Mammary epithelial cell (primary cell): Measurements from ENCODE around the gene RNASE13.

Source experiments
- EZH2 ChIP-seq: IDR thresholded peaks from 2 replicates; pipeline ENCODE4 v1.6.1; 2012; ENCODE audit warnings: low read length, inconsistent platforms, borderline replicate concordance
- TF ChIP-seq, protein P1 (sequence below), 2 donors: IDR thresholded peaks in 1 of 2; conservative IDR thresholded peaks in 1 of 2; 2 replicates each; pipeline ENCODE4 v1.5.1; 2011 to 2012; ENCODE audit warnings: inconsistent platforms in 2 of 2, low read length in 2 of 2, mild to moderate bottlenecking in 2 of 2, control low read depth in 1 of 2, low read depth in 1 of 2; ENCODE audit not compliant: insufficient read depth in 1 of 2; ENCODE audit errors: extremely low read depth in 1 of 2

DNA sequence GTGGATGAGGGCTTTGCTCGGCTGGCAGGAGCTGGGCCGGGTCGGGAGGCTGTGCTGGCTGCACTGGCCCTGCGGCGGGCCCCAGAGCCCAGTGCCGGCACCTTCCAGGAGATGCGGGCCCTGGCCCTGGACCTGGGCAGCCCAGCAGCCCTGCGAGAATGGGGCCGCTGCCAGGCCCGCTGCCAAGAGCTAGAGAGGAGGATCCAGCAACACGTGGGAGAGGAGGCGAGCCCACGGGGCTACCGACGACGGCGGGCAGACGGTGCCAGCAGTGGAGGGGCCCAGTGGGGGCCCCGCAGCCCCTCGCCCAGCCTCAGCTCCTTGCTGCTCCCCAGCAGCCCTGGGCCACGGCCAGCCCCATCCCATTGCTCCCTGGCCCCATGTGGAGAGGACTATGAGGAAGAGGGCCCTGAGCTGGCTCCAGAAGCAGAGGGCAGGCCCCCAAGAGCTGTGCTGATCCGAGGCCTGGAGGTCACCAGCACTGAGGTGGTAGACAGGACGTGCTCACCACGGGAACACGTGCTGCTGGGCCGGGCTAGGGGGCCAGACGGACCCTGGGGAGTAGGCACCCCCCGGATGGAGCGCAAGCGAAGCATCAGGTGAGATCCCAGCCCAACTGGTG lies 47.0 kb upstream of the RNASE13 start:
- TF ChIP-seq, protein P1, sequence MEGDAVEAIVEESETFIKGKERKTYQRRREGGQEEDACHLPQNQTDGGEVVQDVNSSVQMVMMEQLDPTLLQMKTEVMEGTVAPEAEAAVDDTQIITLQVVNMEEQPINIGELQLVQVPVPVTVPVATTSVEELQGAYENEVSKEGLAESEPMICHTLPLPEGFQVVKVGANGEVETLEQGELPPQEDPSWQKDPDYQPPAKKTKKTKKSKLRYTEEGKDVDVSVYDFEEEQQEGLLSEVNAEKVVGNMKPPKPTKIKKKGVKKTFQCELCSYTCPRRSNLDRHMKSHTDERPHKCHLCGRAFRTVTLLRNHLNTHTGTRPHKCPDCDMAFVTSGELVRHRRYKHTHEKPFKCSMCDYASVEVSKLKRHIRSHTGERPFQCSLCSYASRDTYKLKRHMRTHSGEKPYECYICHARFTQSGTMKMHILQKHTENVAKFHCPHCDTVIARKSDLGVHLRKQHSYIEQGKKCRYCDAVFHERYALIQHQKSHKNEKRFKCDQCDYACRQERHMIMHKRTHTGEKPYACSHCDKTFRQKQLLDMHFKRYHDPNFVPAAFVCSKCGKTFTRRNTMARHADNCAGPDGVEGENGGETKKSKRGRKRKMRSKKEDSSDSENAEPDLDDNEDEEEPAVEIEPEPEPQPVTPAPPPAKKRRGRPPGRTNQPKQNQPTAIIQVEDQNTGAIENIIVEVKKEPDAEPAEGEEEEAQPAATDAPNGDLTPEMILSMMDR (conservative IDR thresholded peaks at IDR 0.05 in 1 of 2, IDR thresholded peaks at IDR 0.05 in 1 of 2; ENCODE audit: extremely low read depth in 1 of 2, insufficient read depth in 1 of 2, low read depth in 1 of 2, low read length in 2 of 2): no peak
- TF ChIP-seq EZH2: no peak
